Natural killer cell (primary cell): ENCODE measurements around the gene AKAP6. TPM values are rescaled to one million over a fixed set of nuclear protein-coding genes. Genes with fewer than 3 reads are reported as not detected.

Experiments used
- ATAC-seq, 3 donors: fragments of 150-1000 bp in 2 of 3; fragments of 200-7000 bp in 1 of 3; cut with Tn5 transposase; 1 replicate in 1 of 3; 2 replicates in 2 of 3; pipeline ENCODE4 v1.10.0; 2021; ENCODE audit warnings: mild to moderate bottlenecking in 2 of 3, moderate library complexity in 2 of 3
- DNase-seq, 2 donors: peaks; one replicate each; pipeline versions ENCODE4 v3.0.0 to v3.0.0-alpha.2; 2013 to 2021; ENCODE audit warnings: mixed read lengths in 1 of 2
- H3K27ac ChIP-seq: one replicate; pipeline ENCODE4 v1.5.1; 2013; ENCODE audit warnings: mild to moderate bottlenecking, low read length
- H3K27me3 ChIP-seq: one replicate; pipeline ENCODE4 v1.6.1; 2013; ENCODE audit warnings: low read length; ENCODE audit not compliant: control insufficient read depth, insufficient read depth
- H3K36me3 ChIP-seq: one replicate; pipeline ENCODE4 v1.6.1; 2013; ENCODE audit warnings: low read length; ENCODE audit not compliant: control insufficient read depth, insufficient read depth
- H3K4me1 ChIP-seq: one replicate; pipeline ENCODE4 v1.6.1; 2013; ENCODE audit warnings: low read length; ENCODE audit not compliant: control insufficient read depth, insufficient read depth
- H3K4me3 ChIP-seq: one replicate; pipeline ENCODE4 v1.5.1; 2013; ENCODE audit warnings: low read length
- H3K9me3 ChIP-seq: one replicate; pipeline ENCODE4 v1.6.1; 2013; ENCODE audit warnings: low read length; ENCODE audit not compliant: control insufficient read depth, insufficient read depth
- H3K27ac Mint-ChIP-seq, 2 donors: one replicate each; pipeline ENCODE4 v1.8.0; 2022; ENCODE audit warnings: mild to moderate bottlenecking in 2 of 2, mixed read lengths in 2 of 2, moderate library complexity in 1 of 2
- H3K27me3 Mint-ChIP-seq, 2 donors: one replicate each; pipeline ENCODE4 v1.8.0; 2022; ENCODE audit warnings: low read depth in 2 of 2, mixed read lengths in 2 of 2
- H3K36me3 Mint-ChIP-seq: one replicate; pipeline ENCODE4 v1.8.0; 2022; ENCODE audit warnings: mixed read lengths
- H3K4me1 Mint-ChIP-seq, 2 donors: one replicate each; pipeline ENCODE4 v1.8.0; 2022; ENCODE audit warnings: mixed read lengths in 2 of 2
- H3K4me3 Mint-ChIP-seq: one replicate; pipeline ENCODE4 v1.8.0; 2022; ENCODE audit warnings: mild to moderate bottlenecking, moderate library complexity, mixed read lengths
- H3K9me3 Mint-ChIP-seq, 2 donors: one replicate each; pipeline ENCODE4 v1.8.0; 2022; ENCODE audit warnings: mixed read lengths in 2 of 2
- WGBS: methylation state at CpG from one replicate; pipeline ENCODE4 v1.1.7; 2013; ENCODE audit warnings: missing lambda C conversion rate; ENCODE audit not compliant: insufficient coverage; 5-methylcytosine and 5-hydroxymethylcytosine counted together
- intact Hi-C: fragments of 100-400 bp; cut with micrococcal nuclease; formaldehyde crosslinking; loops from one replicate; pipeline ENCODE4 v1.14.2; 2022
- total RNA-seq, 4 donors: library from RNA; stranded (reverse); fragments of 120-200 nt in 1 of 4; gene quantifications; one replicate each; pipeline versions ENCODE4 v1.2.3 to v1.2.4, GENCODE V29; 2013 to 2022
- TF ChIP-seq, protein P1 (sequence below): fragments of 200-600 bp; IDR thresholded peaks from one replicate; pipeline ENCODE4 v1.8.0; 2022; ENCODE audit warnings: antibody characterized with exemption

The AKAP6 gene
- total RNA-seq, 3 donors from 2014 or later (not counting 1 experiment from before 2014, with no cell fraction given), result 0.21 to 1.3 (median 0.80) TPM

DNA sequence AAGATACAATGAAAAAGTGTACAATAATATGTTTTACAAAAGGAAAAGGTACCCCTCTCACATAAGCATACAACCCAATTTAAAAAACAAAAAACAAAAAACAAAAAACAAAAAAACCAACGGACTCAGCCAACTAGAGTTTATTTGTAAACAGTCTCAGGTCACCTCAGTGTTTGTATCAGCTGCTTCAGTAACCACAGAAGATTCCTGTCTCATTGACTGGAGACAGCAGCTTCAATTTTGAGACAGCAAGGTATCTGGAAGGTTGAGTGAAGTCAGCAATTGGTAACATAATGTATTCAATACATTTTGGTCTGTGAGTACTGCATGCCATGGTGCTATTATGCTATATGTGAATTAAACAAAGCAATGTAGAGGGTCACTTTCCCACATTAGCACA lies 201.7 kb downstream of the AKAP6 start:
- TF ChIP-seq, protein P1, sequence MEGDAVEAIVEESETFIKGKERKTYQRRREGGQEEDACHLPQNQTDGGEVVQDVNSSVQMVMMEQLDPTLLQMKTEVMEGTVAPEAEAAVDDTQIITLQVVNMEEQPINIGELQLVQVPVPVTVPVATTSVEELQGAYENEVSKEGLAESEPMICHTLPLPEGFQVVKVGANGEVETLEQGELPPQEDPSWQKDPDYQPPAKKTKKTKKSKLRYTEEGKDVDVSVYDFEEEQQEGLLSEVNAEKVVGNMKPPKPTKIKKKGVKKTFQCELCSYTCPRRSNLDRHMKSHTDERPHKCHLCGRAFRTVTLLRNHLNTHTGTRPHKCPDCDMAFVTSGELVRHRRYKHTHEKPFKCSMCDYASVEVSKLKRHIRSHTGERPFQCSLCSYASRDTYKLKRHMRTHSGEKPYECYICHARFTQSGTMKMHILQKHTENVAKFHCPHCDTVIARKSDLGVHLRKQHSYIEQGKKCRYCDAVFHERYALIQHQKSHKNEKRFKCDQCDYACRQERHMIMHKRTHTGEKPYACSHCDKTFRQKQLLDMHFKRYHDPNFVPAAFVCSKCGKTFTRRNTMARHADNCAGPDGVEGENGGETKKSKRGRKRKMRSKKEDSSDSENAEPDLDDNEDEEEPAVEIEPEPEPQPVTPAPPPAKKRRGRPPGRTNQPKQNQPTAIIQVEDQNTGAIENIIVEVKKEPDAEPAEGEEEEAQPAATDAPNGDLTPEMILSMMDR, result no peak
- no peak overlapping the region for H3K4me3 ChIP-seq
- Mint-ChIP-seq H3K4me1 (no peaks in the 10 kb centered on the region), H3K4me3 (no peak overlapping the region), H3K27ac (no peak overlapping the region), H3K27me3 (peaks cover 0 to 5% of the 10 kb centered on the region in 2 donors), H3K36me3 (no peaks in the 10 kb centered on the region), H3K9me3 (peaks cover 0 to 4% of the 10 kb centered on the region in 2 donors)
- H3K36me3 ChIP-seq, result no peaks in the 10 kb centered on the region
- H3K27me3 ChIP-seq, result no peaks in the 10 kb centered on the region
- intact Hi-C loops, result no loop called here
- H3K27ac ChIP-seq, result no peak overlapping the region
- no peak for ATAC-seq
- no peaks in the 10 kb centered on the region for H3K9me3 ChIP-seq
- H3K4me1 ChIP-seq, result no peaks in the 10 kb centered on the region
- 60% methylated on average over 1 of the region's 1 CpG for WGBS
- no peak for DNase-seq

DNA sequence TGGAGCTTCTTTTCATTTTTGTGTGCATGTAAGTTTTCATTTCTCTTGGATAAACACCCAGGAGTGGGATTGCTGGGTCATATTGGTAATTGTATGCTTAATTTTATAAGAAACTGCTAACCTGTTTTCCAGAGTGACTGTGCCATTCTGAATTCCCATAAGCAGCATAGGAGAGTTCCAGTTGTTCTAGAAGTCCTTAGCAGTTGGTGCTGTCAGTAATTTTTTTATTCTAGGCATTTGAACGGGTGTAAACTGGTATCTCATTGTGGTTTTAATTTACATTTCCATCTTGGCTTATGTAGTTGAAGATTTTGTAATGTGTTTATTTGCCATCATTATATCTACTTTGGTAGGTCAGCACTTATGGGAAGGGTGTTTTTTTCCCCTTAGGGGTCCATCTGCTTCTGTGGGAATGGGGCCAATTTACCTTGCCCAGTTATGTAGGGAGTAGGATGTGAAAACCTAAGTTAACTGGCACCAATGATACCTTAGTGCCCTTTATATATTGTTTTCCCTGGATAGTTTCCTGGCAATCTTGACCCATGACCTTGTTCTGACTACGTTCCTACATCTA lies 202.9 kb downstream of the AKAP6 start:
- Histone ChIP-seq H3K27me3 (no peaks in the 10 kb centered on the region), H3K36me3 (no peaks in the 10 kb centered on the region), H3K27ac (no peak overlapping the region), H3K9me3 (no peaks in the 10 kb centered on the region), H3K4me1 (no peaks in the 10 kb centered on the region), H3K4me3 (no peak overlapping the region)
- Mint-ChIP-seq H3K9me3 (peaks cover 0 to 3% of the 10 kb centered on the region in 2 donors), H3K4me3 (no peak overlapping the region), H3K4me1 (no peaks in the 10 kb centered on the region), H3K27me3 (peaks cover 0 to 9% of the 10 kb centered on the region in 2 donors), H3K27ac (no peak overlapping the region), H3K36me3 (no peaks in the 10 kb centered on the region)
- TF ChIP-seq, protein P1, result no peak
- intact Hi-C loops, result no loop called here
- no peak for DNase-seq
- 56% methylated on average over 1 of the region's 2 CpGs for WGBS
- no peak for ATAC-seq

DNA sequence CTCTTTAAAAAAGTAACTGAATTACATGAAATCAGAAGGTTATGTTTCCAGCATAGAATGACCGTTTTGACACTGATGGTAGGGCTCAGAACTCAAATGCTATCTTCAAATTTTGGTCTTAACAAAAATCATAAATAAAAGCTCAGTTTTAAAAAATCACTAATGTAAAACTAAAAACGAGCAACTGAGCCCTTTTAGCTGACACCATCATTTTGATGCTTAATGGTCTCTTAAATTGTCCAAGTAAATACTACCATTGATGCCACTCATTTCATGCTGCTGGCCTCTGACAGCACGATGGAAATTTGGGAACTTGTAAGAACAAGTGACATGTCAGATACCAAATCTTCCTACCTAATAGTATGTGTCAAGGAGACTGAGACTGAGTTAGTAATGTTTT lies 205.0 kb downstream of the AKAP6 start:
- H3K9me3 Mint-ChIP-seq, result peaks cover 0 to 2% of the 10 kb centered on the region in 2 donors
- H3K27ac ChIP-seq, result no peak overlapping the region
- no peaks in the 10 kb centered on the region for H3K4me1 Mint-ChIP-seq
- TF ChIP-seq, protein P1, result no peak
- DNase-seq, result no peak
- no peaks in the 10 kb centered on the region for H3K36me3 Mint-ChIP-seq
- H3K27ac Mint-ChIP-seq, result no peak overlapping the region
- H3K27me3 Mint-ChIP-seq, result peaks cover 0 to 9% of the 10 kb centered on the region in 2 donors
- H3K4me3 Mint-ChIP-seq, result no peak overlapping the region
- no peaks in the 10 kb centered on the region for H3K4me1 ChIP-seq
- no peaks in the 10 kb centered on the region for H3K27me3 ChIP-seq
- ATAC-seq, result no peak
- no peak overlapping the region for H3K4me3 ChIP-seq
- intact Hi-C loops, result no loop called here
- 64% methylated on average over 2 of the region's 3 CpGs for WGBS
- no peaks in the 10 kb centered on the region for H3K36me3 ChIP-seq
- no peaks in the 10 kb centered on the region for H3K9me3 ChIP-seq

DNA sequence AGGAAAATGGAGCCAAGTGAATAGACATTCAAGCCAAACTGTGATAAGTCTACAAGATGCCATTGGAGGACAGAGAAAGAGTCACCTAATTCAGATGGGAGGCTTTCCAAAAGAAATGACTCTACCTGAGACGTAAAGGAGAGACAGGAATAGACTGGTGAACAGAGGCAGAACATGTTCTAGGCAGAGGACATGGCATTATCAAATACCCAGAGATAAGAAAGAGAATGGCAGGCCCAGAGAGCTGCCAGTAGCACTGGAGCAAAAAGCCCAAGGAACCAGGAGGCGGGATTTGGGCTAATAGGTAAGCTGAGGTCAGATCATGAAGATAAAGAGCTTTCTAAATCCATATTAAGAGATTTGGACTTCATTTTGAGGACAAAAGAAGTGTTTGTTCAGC lies 207.1 kb downstream of the AKAP6 start:
- H3K9me3 ChIP-seq, result no peaks in the 10 kb centered on the region
- H3K9me3 Mint-ChIP-seq, result peaks cover 0 to 2% of the 10 kb centered on the region in 2 donors
- H3K4me1 ChIP-seq, result no peaks in the 10 kb centered on the region
- no peak overlapping the region for H3K4me3 ChIP-seq
- no peak overlapping the region for H3K27ac Mint-ChIP-seq
- ATAC-seq, result no peak
- peaks cover 0 to 9% of the 10 kb centered on the region in 2 donors for H3K27me3 Mint-ChIP-seq
- no peak overlapping the region for H3K4me3 Mint-ChIP-seq
- H3K36me3 ChIP-seq, result no peaks in the 10 kb centered on the region
- TF ChIP-seq, protein P1, result no peak
- WGBS, result 82% methylated on average over 2 of the region's 2 CpGs
- intact Hi-C loops, result no loop called here
- no peak for DNase-seq
- no peak overlapping the region for H3K27ac ChIP-seq
- no peaks in the 10 kb centered on the region for H3K27me3 ChIP-seq
- H3K4me1 Mint-ChIP-seq, result no peaks in the 10 kb centered on the region
- H3K36me3 Mint-ChIP-seq, result no peaks in the 10 kb centered on the region
